ENCODE results near the gene DDTL. TPM values are rescaled to one million over a fixed set of nuclear protein-coding genes. Genes with fewer than 3 reads are reported as not detected.

Gene DDTL
- total and polyA plus RNA-seq, 4 donors = 6.3 to 18.7 (median 8.2) TPM

GRCh38 chr22:24016156-24016555 lies 49.5 kb downstream of the DDTL start:
- WGBS = 100% methylated on average over 1 of the region's 1 CpG
- Histone ChIP-seq H3K36me3 (ENCODE audit: control insufficient read depth in 4 of 4, insufficient read depth in 3 of 4, low read depth in 1 of 4, low read length in 3 of 4) (peaks cover 0 to 2% (median 0%) of the 10 kb centered on the region in 4 donors), H3K9ac (ENCODE audit: low read depth in 1 of 2, low read length in 2 of 2) (no peak overlapping the region), H3K27me3 (ENCODE audit: control insufficient read depth in 4 of 4, insufficient read depth in 4 of 4, low read length in 3 of 4) (no peaks in the 10 kb centered on the region), H3K4me1 (ENCODE audit: control insufficient read depth in 4 of 4, insufficient read depth in 4 of 4, low read length in 3 of 4) (peaks cover 0 to 11% (median 9%) of the 10 kb centered on the region in 4 donors), H3K9me3 (ENCODE audit: control insufficient read depth in 4 of 4, low read length in 3 of 4) (no peaks in the 10 kb centered on the region), H3K27ac (ENCODE audit: low read depth in 1 of 2, low read length in 2 of 2) (no peak overlapping the region), H3K4me3 (ENCODE audit: low read depth in 1 of 3, low read length in 3 of 3) (no peak overlapping the region)
- no peak for DNase-seq (ENCODE audit: low spot score)
- no peak for TF ChIP-seq GABPA (IDR thresholded peaks at IDR 0.05 in 1 of 2, conservative IDR thresholded peaks at IDR 0.05 in 1 of 2)
- no peak for TF ChIP-seq FOXA1 (IDR thresholded peaks at IDR 0.05)
- no peak for TF ChIP-seq EGR1 (IDR thresholded peaks at IDR 0.05; ENCODE audit: low read depth in 2 of 2)
- TF ChIP-seq MAX (IDR thresholded peaks at IDR 0.05) = no peak
- no peak for TF ChIP-seq RAD21 (IDR thresholded peaks at IDR 0.05)
- TF ChIP-seq FOXA2 (IDR thresholded peaks at IDR 0.05) = no peak
- TF ChIP-seq JUND (IDR thresholded peaks at IDR 0.05) = no peak
- TF ChIP-seq REST (IDR thresholded peaks at IDR 0.05) = no peak
- no peak for TF ChIP-seq CTCF (IDR thresholded peaks at IDR 0.05; ENCODE audit: low read depth, low read length, missing input control)
- no peak for TF ChIP-seq ATF3 (IDR thresholded peaks at IDR 0.05)
- no peak for TF ChIP-seq HNF4A (conservative IDR thresholded peaks at IDR 0.05)
- TF ChIP-seq TAF1 (conservative IDR thresholded peaks at IDR 0.05) = no peak
- TF ChIP-seq YY1 (IDR thresholded peaks at IDR 0.05) = no peak
- no peak for TF ChIP-seq RXRA (IDR thresholded peaks at IDR 0.05)
- no peak for TF ChIP-seq ZBTB33 (IDR thresholded peaks at IDR 0.05)
- TF ChIP-seq HNF4G (IDR thresholded peaks at IDR 0.05) = no peak

- Histone ChIP-seq H3K4me3 (ENCODE audit: low read depth in 1 of 3, low read length in 3 of 3) (no peak overlapping the region), H3K27me3 (ENCODE audit: control insufficient read depth in 4 of 4, insufficient read depth in 4 of 4, low read length in 3 of 4) (no peaks in the 10 kb centered on the region), H3K9ac (ENCODE audit: low read depth in 1 of 2, low read length in 2 of 2) (no peak overlapping the region), H3K9me3 (ENCODE audit: control insufficient read depth in 4 of 4, low read length in 3 of 4) (no peaks in the 10 kb centered on the region), H3K36me3 (ENCODE audit: control insufficient read depth in 4 of 4, insufficient read depth in 3 of 4, low read depth in 1 of 4, low read length in 3 of 4) (peaks cover 0 to 2% (median 0%) of the 10 kb centered on the region in 4 donors), H3K27ac (ENCODE audit: low read depth in 1 of 2, low read length in 2 of 2) (no peak overlapping the region), H3K4me1 (ENCODE audit: control insufficient read depth in 4 of 4, insufficient read depth in 4 of 4, low read length in 3 of 4) (peaks cover 0 to 3% (median 0%) of the 10 kb centered on the region in 4 donors)
- TF ChIP-seq GABPA (IDR thresholded peaks at IDR 0.05 in 1 of 2, conservative IDR thresholded peaks at IDR 0.05 in 1 of 2) (no peak), YY1 (IDR thresholded peaks at IDR 0.05) (no peak), RAD21 (IDR thresholded peaks at IDR 0.05) (no peak), RXRA (IDR thresholded peaks at IDR 0.05) (no peak), HNF4G (IDR thresholded peaks at IDR 0.05) (no peak), REST (IDR thresholded peaks at IDR 0.05) (no peak), JUND (IDR thresholded peaks at IDR 0.05) (no peak)
- no peak for DNase-seq (ENCODE audit: low spot score)
- 97% methylated on average over 3 of the region's 3 CpGs for WGBS
These were observed 54.6 kb downstream of the DDTL start for GRCh38 chr22:24021304-24021703.

All from liver (tissue), 9 donors.